GM13976 (cell line): ENCODE results near the gene PECR.

Experiments used
- DNase-seq: peaks from one replicate; pipeline ENCODE4 v3.0.0; 2012; ENCODE audit warnings: low spot score
- CTCF ChIP-seq: IDR thresholded peaks from 2 replicates; pipeline ENCODE4 v1.5.1; 2012; ENCODE audit warnings: borderline replicate concordance, mild to moderate bottlenecking; ENCODE audit not compliant: insufficient read depth; ENCODE audit errors: extremely low read depth, missing control alignments, control extremely low read depth
- in situ Hi-C: fragments of 300-500 bp; cut with MboI; formaldehyde crosslinking; loops from one replicate; pipeline ENCODE4 v1.12.0; 2022; ENCODE audit warnings: low sequenced_read_pairs, mixed read lengths, inconsistent platforms; ENCODE audit not compliant: unreplicated experiment

Gene PECR

GRCh38 chr2:216081487-216082116 lies at the start of gene PECR, which contains the start of gene TMEM169:
TSS of gene PECR (minus strand) at chr2:216081809. CDS start at chr2:216081741, 68 bp downstream.
TSS of gene TMEM169 (plus strand) at chr2:216081919. CDS start at chr2:216095964, 14,045 bp downstream.
- TF ChIP-seq CTCF: no peak
- in situ Hi-C loops: no loop called here
- DNase-seq: peak; percentile 94

- in situ Hi-C loops: no loop called here
- no peak for TF ChIP-seq CTCF
Observed at GRCh38 chr2:216130346-216130971, 48.9 kb upstream of the PECR start.

GRCh38 chr2:216126943-216127342 lies 45.3 kb upstream of the PECR start:
- DNase-seq: no peak
- TF ChIP-seq CTCF: no peak
- in situ Hi-C loops: no loop called here

More at GRCh38 chr2:216130346-216130971, 48.9 kb upstream of the PECR start:
- DNase-seq: no peak

- in situ Hi-C loops: no loop called here
- TF ChIP-seq CTCF: no peak
- no peak for DNase-seq
Observed at GRCh38 chr2:216121255-216121654, 39.6 kb upstream of the PECR start.

GRCh38 chr2:216119986-216120385 lies 38.4 kb upstream of the PECR start:
- no peak for TF ChIP-seq CTCF
- DNase-seq: no peak
- in situ Hi-C loops: no loop called here

- DNase-seq: no peak
- in situ Hi-C loops: no loop called here
- no peak for TF ChIP-seq CTCF
Observed at GRCh38 chr2:216119146-216119545, 37.5 kb upstream of the PECR start.
